ENCODE results near the gene TBC1D22B. TPM values are rescaled to one million over a fixed set of nuclear protein-coding genes. Genes with fewer than 3 reads are reported as not detected.

TBC1D22B gene
- polyA plus RNA-seq, 2 of the 4 experiments (the other 2 are of a cell fraction): 5.7 to 6.4 TPM

DNA sequence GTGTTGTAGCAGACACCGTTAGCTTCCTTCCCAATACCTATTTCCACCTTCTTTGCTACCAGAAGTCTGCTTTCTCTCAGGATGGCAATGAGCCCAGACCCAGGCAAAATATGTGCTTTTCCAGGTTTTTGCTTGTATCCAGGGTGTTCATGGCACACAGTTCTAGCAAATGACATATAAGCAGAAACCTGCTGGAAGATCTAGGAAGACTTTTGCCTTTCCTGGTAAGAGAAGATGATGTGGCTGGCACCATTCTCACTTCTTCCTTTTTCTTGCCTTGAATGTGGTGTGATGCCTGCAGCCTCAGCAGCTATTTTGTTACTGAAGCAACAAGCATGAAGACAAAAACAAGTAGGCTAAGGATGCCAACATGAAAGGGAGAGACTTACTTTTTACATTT is 19.2 kb upstream of the TBC1D22B start:
- POLR2A ChIA-PET: no interaction called here

DNA sequence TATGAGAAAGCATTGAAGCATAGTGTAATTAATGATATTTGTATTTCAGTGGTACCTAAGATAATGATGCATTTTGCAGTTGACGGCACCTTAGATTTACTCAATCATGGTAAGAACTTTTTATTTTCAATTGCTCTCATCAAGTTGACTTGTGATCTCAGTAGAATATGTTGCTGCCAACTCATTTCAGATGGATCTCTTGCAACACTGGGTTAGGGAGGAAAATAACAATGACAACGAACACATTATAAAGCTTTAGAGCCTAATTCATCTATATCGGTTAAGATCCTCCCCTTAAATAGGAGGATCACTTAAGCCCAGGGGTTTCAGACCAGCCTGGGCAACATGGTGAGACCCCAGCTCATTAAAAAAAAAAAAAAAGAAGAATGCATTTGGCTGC is 18.0 kb upstream of the TBC1D22B start:
- Histone ChIP-seq H3K9me3 (no peaks in the 10 kb centered on the region), H3K27ac (peak overlapping the region; percentile 88 to 94), H3K4me1 (peaks cover 78% of the 10 kb centered on the region), H3K4me2 (peak overlapping the region; percentile 53), H3K4me3 (no peak overlapping the region)
- ATAC-seq (no peak), DNase-seq (ENCODE audit: low read depth in 1 of 2, low spot score in 1 of 2) (no peak), FAIRE-seq (no peak)
- TF ChIP-seq EP300 (IDR thresholded peaks at IDR 0.05): no peak
- TF ChIP-seq, protein P1, sequence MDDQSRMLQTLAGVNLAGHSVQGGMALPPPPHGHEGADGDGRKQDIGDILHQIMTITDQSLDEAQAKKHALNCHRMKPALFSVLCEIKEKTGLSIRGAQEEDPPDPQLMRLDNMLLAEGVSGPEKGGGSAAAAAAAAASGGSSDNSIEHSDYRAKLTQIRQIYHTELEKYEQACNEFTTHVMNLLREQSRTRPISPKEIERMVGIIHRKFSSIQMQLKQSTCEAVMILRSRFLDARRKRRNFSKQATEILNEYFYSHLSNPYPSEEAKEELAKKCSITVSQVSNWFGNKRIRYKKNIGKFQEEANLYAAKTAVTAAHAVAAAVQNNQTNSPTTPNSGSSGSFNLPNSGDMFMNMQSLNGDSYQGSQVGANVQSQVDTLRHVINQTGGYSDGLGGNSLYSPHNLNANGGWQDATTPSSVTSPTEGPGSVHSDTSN (IDR thresholded peaks at IDR 0.05): no peak
- TF ChIP-seq EHF (CRISPR knock-in tag; IDR thresholded peaks at IDR 0.05): no peak
- no peak for TF ChIP-seq HDAC2 (IDR thresholded peaks at IDR 0.05)
- TF ChIP-seq RAD21 (conservative IDR thresholded peaks at IDR 0.05 in 1 of 2, IDR thresholded peaks at IDR 0.05 in 1 of 2): no peak
- 71% methylated on average over 3 of the region's 3 CpGs for WGBS (ENCODE audit: missing lambda C conversion rate)
- POLR2A ChIA-PET: no interaction called here
- CTCF ChIA-PET: interaction anchor here (1.2 kb wide), 1 partner anchor 474 kb away, joined by 4 read pairs; no protein-coding TSS in a partner anchor

More for the DNA sequence above, 19.2 kb upstream of the TBC1D22B start:
- Histone ChIP-seq H3K27ac (peak overlapping the region; percentile 88 to 94), H3K4me3 (no peak overlapping the region), H3K4me2 (no peak overlapping the region), H3K9me3 (no peaks in the 10 kb centered on the region), H3K4me1 (peaks cover 67% of the 10 kb centered on the region)
- no peak for FAIRE-seq
- WGBS (ENCODE audit: missing lambda C conversion rate): 91% methylated on average over 1 of the region's 1 CpG
- no peak for DNase-seq (ENCODE audit: low read depth in 1 of 2, low spot score in 1 of 2)
- TF ChIP-seq, protein P2, sequence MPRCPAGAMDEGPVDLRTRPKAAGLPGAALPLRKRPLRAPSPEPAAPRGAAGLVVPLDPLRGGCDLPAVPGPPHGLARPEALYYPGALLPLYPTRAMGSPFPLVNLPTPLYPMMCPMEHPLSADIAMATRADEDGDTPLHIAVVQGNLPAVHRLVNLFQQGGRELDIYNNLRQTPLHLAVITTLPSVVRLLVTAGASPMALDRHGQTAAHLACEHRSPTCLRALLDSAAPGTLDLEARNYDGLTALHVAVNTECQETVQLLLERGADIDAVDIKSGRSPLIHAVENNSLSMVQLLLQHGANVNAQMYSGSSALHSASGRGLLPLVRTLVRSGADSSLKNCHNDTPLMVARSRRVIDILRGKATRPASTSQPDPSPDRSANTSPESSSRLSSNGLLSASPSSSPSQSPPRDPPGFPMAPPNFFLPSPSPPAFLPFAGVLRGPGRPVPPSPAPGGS (IDR thresholded peaks at IDR 0.05): no peak
- TF ChIP-seq, protein P3, sequence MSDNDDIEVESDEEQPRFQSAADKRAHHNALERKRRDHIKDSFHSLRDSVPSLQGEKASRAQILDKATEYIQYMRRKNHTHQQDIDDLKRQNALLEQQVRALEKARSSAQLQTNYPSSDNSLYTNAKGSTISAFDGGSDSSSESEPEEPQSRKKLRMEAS (IDR thresholded peaks at IDR 0.05): no peak
- TF ChIP-seq CBX8 (IDR thresholded peaks at IDR 0.05) (no peak), SREBF2 (IDR thresholded peaks at IDR 0.05) (no peak), HOXB13 (CRISPR knock-in tag; IDR thresholded peaks at IDR 0.05; ENCODE audit: low read depth) (no peak), FOSL2 (IDR thresholded peaks at IDR 0.05) (no peak), FOSL2 (CRISPR knock-in tag; IDR thresholded peaks at IDR 0.05) (no peak)
- TF ChIP-seq, protein P4, sequence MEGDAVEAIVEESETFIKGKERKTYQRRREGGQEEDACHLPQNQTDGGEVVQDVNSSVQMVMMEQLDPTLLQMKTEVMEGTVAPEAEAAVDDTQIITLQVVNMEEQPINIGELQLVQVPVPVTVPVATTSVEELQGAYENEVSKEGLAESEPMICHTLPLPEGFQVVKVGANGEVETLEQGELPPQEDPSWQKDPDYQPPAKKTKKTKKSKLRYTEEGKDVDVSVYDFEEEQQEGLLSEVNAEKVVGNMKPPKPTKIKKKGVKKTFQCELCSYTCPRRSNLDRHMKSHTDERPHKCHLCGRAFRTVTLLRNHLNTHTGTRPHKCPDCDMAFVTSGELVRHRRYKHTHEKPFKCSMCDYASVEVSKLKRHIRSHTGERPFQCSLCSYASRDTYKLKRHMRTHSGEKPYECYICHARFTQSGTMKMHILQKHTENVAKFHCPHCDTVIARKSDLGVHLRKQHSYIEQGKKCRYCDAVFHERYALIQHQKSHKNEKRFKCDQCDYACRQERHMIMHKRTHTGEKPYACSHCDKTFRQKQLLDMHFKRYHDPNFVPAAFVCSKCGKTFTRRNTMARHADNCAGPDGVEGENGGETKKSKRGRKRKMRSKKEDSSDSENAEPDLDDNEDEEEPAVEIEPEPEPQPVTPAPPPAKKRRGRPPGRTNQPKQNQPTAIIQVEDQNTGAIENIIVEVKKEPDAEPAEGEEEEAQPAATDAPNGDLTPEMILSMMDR (IDR thresholded peaks at IDR 0.05): no peak
- TF ChIP-seq, protein P5, sequence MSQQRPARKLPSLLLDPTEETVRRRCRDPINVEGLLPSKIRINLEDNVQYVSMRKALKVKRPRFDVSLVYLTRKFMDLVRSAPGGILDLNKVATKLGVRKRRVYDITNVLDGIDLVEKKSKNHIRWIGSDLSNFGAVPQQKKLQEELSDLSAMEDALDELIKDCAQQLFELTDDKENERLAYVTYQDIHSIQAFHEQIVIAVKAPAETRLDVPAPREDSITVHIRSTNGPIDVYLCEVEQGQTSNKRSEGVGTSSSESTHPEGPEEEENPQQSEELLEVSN (IDR thresholded peaks at IDR 0.05; ENCODE audit: borderline replicate concordance, low read depth): no peak
- no peak for ATAC-seq
- CTCF ChIA-PET: no interaction called here

DNA sequence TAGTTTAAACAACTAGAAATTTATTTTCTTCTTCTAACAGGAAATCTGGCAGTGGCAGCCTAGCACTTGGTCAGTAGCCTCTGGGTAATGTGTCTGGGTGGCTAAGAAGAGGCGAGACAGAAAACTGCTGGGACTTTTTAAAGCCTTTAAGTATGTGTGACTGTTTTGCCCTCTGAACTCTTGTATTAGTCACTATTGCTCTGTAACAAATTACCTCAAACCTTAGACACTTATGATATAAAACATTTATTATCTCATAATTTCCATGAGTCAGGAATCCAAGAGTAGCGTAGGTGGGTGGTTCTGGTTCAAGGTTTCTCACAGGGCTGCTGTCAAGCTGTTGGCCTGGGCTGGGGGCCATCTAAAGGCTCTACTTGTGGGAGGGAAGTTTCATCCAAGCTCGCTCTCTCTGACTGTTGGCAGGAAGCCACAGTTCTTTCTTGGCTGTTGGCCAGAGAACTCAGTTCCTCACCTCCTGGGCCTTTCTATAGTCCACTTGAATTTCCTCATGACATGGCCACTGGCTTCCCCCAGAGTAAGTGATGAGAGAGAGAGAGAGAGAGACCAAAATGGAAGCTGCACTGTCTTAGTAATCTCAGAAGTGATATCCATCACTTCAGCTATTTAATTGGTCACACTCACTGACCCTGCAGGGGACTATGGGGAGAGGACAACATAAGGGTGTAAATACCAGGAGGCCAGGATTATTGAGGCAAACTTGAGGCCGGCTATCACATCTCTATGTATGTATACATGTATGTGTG is 17.4 kb upstream of the TBC1D22B start:
- WGBS (ENCODE audit: missing lambda C conversion rate): 16% methylated on average over 4 of the region's 4 CpGs
- FAIRE-seq: no peak
- peak in 1 of 2 experiments; percentile 92 for DNase-seq (ENCODE audit: low read depth in 1 of 2, low spot score in 1 of 2)
- Histone ChIP-seq H3K27ac (peak overlapping the region; percentile 88 to 94), H3K4me3 (no peak overlapping the region), H3K4me2 (peak overlapping the region; percentile 53), H3K9me3 (no peaks in the 10 kb centered on the region), H3K4me1 (peaks cover 82% of the 10 kb centered on the region)
- ChIA-PET POLR2A (interaction anchor here (1.0 kb wide), 1 partner anchor 17 kb away, joined by 3 read pairs; the partner anchor contains the start of gene TBC1D22B), CTCF (interaction anchor here (1.2 kb wide), 1 partner anchor 474 kb away, joined by 4 read pairs; no protein-coding TSS in a partner anchor)
- peak; percentile 48 to 70 for ATAC-seq
- TF ChIP-seq EP300 (IDR thresholded peaks at IDR 0.05) (peak; percentile 35 to 36; a peak in 2 of 5 replicates), ZNF302 (CRISPR knock-in tag; IDR thresholded peaks at IDR 0.05) (no peak), NFE2L2 (conservative IDR thresholded peaks at IDR 0.05; ENCODE audit: low read length) (no peak), NPAS2 (CRISPR knock-in tag; IDR thresholded peaks at IDR 0.05; ENCODE audit: borderline replicate concordance) (no peak), FOXS1 (CRISPR knock-in tag; IDR thresholded peaks at IDR 0.05) (no peak), RCOR1 (IDR thresholded peaks at IDR 0.05; ENCODE audit: low read depth, low read length) (no peak), JUN (IDR thresholded peaks at IDR 0.05) (0 out of 5 replicates have a peak, but pooled peaks of 1 of the 2 experiments have one; percentile 36), KDM1A (IDR thresholded peaks at IDR 0.05; ENCODE audit: low read depth) (no peak), NR3C1 (IDR thresholded peaks at IDR 0.05) (no peak), TFCP2L1 (CRISPR knock-in tag; IDR thresholded peaks at IDR 0.05) (no peak), RARB (CRISPR knock-in tag; IDR thresholded peaks at IDR 0.05) (no peak)
- TF ChIP-seq, protein P6, sequence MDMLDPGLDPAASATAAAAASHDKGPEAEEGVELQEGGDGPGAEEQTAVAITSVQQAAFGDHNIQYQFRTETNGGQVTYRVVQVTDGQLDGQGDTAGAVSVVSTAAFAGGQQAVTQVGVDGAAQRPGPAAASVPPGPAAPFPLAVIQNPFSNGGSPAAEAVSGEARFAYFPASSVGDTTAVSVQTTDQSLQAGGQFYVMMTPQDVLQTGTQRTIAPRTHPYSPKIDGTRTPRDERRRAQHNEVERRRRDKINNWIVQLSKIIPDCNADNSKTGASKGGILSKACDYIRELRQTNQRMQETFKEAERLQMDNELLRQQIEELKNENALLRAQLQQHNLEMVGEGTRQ (IDR thresholded peaks at IDR 0.05): no peak
- TF ChIP-seq, protein P1 (IDR thresholded peaks at IDR 0.05): no peak
- TF ChIP-seq, protein P7, sequence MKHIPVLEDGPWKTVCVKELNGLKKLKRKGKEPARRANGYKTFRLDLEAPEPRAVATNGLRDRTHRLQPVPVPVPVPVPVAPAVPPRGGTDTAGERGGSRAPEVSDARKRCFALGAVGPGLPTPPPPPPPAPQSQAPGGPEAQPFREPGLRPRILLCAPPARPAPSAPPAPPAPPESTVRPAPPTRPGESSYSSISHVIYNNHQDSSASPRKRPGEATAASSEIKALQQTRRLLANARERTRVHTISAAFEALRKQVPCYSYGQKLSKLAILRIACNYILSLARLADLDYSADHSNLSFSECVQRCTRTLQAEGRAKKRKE (CRISPR knock-in tag; IDR thresholded peaks at IDR 0.05; ENCODE audit: low read depth): 0 out of 2 replicates have a peak, but pooled peaks have one; percentile 53
